PC-3 (cell line): ENCODE measurements around the gene SRRM2. TPM values are rescaled to one million over a fixed set of nuclear protein-coding genes. Genes with fewer than 3 reads are reported as not detected.

ENCODE experiments used
- ATAC-seq: fragments of 200-7000 bp; cut with Tn5 transposase; 2 replicates; pipeline ENCODE4 v1.9.1; 2020; ENCODE audit warnings: mild to moderate bottlenecking, moderate library complexity
- BruUV-seq: library from RNA; stranded (reverse); fragments of 400-500 nt; replicated peaks from 2 replicates; lab custom pipeline; 2021; lab: Mats Ljungman, UMichigan
- CTCF ChIA-PET: fragments of 300-600 bp; sonication (Branson Sonifier 250); formaldehyde crosslinking; loops from one replicate; lab custom pipeline; 2022; ENCODE audit warnings: antibody characterized with exemption; lab: Charles Lee
- POLR2A ChIA-PET: fragments of 300-600 bp; sonication (Branson Sonifier 250); formaldehyde crosslinking; loops from one replicate; lab custom pipeline; 2022; ENCODE audit warnings: antibody characterized with exemption; ENCODE audit not compliant: unreplicated experiment; lab: Charles Lee
- DNase-seq: peaks from one replicate; pipeline ENCODE4 v3.0.0-alpha.2; 2015
- H2AFZ ChIP-seq: fragments of 300-600 bp; sonication (generic); 2 replicates; pipeline ENCODE4 v1.6.0; 2016; ENCODE audit warnings: antibody characterized with exemption, low read length
- H3F3A ChIP-seq: fragments of 300-600 bp; sonication (generic); one replicate; pipeline ENCODE4 v1.6.0; 2017; ENCODE audit warnings: antibody characterized with exemption, low read length, control low read depth, mild to moderate bottlenecking; ENCODE audit not compliant: unreplicated experiment
- H3K27ac ChIP-seq: fragments of 300-600 bp; sonication (generic); 2 replicates; pipeline ENCODE4 v1.5.1; 2016; ENCODE audit warnings: mild to moderate bottlenecking, low read length
- H3K27me3 ChIP-seq: fragments of 300-600 bp; sonication (generic); 2 replicates; pipeline ENCODE4 v1.6.1; 2016; ENCODE audit warnings: low read length, mixed read lengths
- H3K36me3 ChIP-seq: fragments of 300-600 bp; sonication (generic); 2 replicates; pipeline ENCODE4 v1.6.1; 2016; ENCODE audit warnings: low read depth, mixed run types, low read length, mixed read lengths
- H3K4me1 ChIP-seq: fragments of 300-600 bp; sonication (generic); 2 replicates; pipeline ENCODE4 v1.5.1; 2016; ENCODE audit warnings: low read length; ENCODE audit not compliant: insufficient read depth
- H3K4me2 ChIP-seq: fragments of 300-600 bp; sonication (generic); 2 replicates; pipeline ENCODE4 v1.6.0; 2016; ENCODE audit warnings: low read length
- H3K4me3 ChIP-seq: fragments of 300-600 bp; sonication (generic); 2 replicates; pipeline ENCODE4 v1.5.1; 2016; ENCODE audit warnings: mild to moderate bottlenecking, low read length, mixed read lengths
- H3K79me2 ChIP-seq: fragments of 300-600 bp; sonication (generic); 2 replicates; pipeline ENCODE4 v1.6.1; 2017; ENCODE audit warnings: low read length, mixed read lengths
- H3K9ac ChIP-seq: fragments of 300-600 bp; sonication (generic); 2 replicates; pipeline ENCODE4 v1.6.0; 2016; ENCODE audit warnings: mild to moderate bottlenecking, low read length
- H3K9me2 ChIP-seq: fragments of 300-600 bp; sonication (generic); replicated peaks from 2 replicates; pipeline ENCODE4 v1.6.1; 2016; ENCODE audit warnings: mixed run types, low read length, mixed read lengths
- H3K9me3 ChIP-seq: fragments of 300-600 bp; sonication (generic); 2 replicates; pipeline ENCODE4 v1.6.1; 2016; ENCODE audit warnings: low read length, mixed read lengths
- H4K20me1 ChIP-seq: fragments of 300-600 bp; sonication (generic); 2 replicates; pipeline ENCODE4 v1.6.1; 2016; ENCODE audit warnings: low read length, mixed read lengths
- EZH2 ChIP-seq: fragments of 300-600 bp; sonication (generic); IDR thresholded peaks from one replicate; pipeline ENCODE4 v1.6.1; 2017; ENCODE audit warnings: antibody characterized with exemption, mild to moderate bottlenecking, low read length; ENCODE audit not compliant: unreplicated experiment
- EZH2phosphoT487 ChIP-seq: fragments of 300-600 bp; sonication (generic); IDR thresholded peaks from 2 replicates; pipeline ENCODE4 v1.6.1; 2018; ENCODE audit warnings: mild to moderate bottlenecking, antibody characterized with exemption, low read length, borderline replicate concordance
- intact Hi-C: fragments of 100-400 bp; cut with micrococcal nuclease; formaldehyde crosslinking; loops from 2 replicates; pipeline ENCODE4 v1.9.0; 2023
- total RNA-seq: library from RNA; depleted of rRNA; stranded (reverse); fragments of >200 nt; gene quantifications from 2 replicates; pipeline ENCODE4 v1.2.3, GENCODE V29; 2014
- TF ChIP-seq, protein P1 (sequence below): fragments of 300-600 bp; sonication (generic); conservative IDR thresholded peaks from 2 replicates; pipeline ENCODE4 v1.5.1; 2017; ENCODE audit warnings: antibody characterized with exemption, low read depth, mild to moderate bottlenecking, low read length

Gene SRRM2
- total RNA-seq, 1 experiment from 2014 or later = 72.6 TPM

DNA sequence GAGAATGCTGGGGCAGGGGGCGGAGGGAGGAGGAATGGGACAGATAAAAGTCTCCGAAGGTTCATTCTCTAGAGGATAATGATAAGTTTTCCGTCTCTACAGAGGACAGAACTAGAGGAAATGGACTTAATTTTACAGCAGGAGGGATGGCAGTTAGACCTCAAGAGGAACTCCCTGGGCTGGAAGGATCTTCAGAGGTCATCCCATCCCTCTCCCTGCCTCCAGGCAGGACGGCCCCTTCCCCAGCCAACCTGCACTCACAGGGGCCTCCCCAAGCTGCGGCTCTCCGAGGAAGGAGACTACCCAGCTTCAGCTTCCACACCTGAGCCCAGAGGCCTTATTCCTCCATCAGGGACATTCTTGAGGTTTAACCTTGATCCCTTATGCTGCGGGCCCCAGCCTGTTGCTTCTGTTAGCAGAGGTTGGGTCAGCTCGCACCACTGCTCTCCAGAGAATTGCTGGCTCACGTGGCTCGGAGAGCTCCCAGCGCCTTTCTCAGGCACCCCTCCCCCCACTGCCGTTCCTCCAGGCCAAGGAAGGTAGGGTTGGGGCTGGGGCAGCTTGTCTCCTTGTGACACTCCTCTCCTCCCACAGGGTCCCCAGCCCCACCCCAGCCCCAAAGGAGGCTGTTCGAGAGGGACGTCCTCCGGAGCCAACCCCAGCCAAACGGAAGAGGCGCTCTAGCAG lies 16.1 kb downstream of the SRRM2 start:
- POLR2A ChIA-PET = interaction anchor here (0.7 kb wide), 1 partner anchor 82 kb away, joined by 3 read pairs; no protein-coding TSS in a partner anchor
- H3K4me2 ChIP-seq = no peak overlapping the region
- H3F3A ChIP-seq = no peaks in the 10 kb centered on the region
- peaks cover 63% of the 10 kb centered on the region for H3K36me3 ChIP-seq
- peaks cover 45% of the 10 kb centered on the region for H3K79me2 ChIP-seq
- TF ChIP-seq EZH2phosphoT487 (no peak), EZH2 (no peak)
- TF ChIP-seq, protein P1, sequence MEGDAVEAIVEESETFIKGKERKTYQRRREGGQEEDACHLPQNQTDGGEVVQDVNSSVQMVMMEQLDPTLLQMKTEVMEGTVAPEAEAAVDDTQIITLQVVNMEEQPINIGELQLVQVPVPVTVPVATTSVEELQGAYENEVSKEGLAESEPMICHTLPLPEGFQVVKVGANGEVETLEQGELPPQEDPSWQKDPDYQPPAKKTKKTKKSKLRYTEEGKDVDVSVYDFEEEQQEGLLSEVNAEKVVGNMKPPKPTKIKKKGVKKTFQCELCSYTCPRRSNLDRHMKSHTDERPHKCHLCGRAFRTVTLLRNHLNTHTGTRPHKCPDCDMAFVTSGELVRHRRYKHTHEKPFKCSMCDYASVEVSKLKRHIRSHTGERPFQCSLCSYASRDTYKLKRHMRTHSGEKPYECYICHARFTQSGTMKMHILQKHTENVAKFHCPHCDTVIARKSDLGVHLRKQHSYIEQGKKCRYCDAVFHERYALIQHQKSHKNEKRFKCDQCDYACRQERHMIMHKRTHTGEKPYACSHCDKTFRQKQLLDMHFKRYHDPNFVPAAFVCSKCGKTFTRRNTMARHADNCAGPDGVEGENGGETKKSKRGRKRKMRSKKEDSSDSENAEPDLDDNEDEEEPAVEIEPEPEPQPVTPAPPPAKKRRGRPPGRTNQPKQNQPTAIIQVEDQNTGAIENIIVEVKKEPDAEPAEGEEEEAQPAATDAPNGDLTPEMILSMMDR = no peak
- no peak overlapping the region for H3K27ac ChIP-seq
- no peaks in the 10 kb centered on the region for H3K9me3 ChIP-seq
- DNase-seq (no peak), ATAC-seq (no peak)
- no peak overlapping the region for H3K9ac ChIP-seq
- H3K9me2 ChIP-seq = no peaks in the 10 kb centered on the region
- H4K20me1 ChIP-seq = peaks cover 32% of the 10 kb centered on the region; the same call in 1 of the 2 replicates
- no TSS peak for BruUV-seq
- peaks cover 5% of the 10 kb centered on the region; the same call in 1 of the 2 replicates for H3K4me1 ChIP-seq
- no peak overlapping the region for H2AFZ ChIP-seq
- intact Hi-C loops = no loop called here
- H3K27me3 ChIP-seq = no peaks in the 10 kb centered on the region
- CTCF ChIA-PET = no interaction called here
- H3K4me3 ChIP-seq = no peak overlapping the region

DNA sequence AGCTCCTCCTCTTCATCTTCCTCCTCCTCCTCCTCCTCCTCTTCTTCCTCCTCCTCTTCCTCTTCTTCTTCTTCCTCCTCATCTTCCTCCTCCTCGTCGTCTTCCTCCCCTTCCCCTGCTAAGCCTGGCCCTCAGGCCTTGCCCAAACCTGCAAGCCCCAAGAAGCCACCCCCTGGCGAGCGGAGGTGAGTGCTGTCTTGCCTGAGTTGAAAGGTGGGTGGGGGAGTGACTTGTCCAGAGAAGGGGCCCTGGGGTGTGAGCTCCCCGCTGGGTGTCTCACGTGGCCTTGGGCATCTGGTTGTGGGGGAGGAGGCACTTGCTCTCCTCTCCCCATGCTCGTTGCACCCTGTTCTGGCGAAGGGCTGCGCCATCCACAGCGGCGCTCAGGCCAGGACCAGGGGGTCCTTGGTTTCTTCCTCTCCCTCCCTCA lies 16.7 kb downstream of the SRRM2 start:
- Histone ChIP-seq H3K79me2 (peaks cover 45% of the 10 kb centered on the region), H3K9me2 (no peaks in the 10 kb centered on the region), H3K27ac (no peak overlapping the region), H3K4me3 (no peak overlapping the region), H3K4me1 (peaks cover 5% of the 10 kb centered on the region; the same call in 1 of the 2 replicates), H3F3A (no peaks in the 10 kb centered on the region), H2AFZ (no peak overlapping the region), H3K36me3 (peaks cover 58% of the 10 kb centered on the region), H3K9ac (no peak overlapping the region), H3K4me2 (no peak overlapping the region), H3K9me3 (no peaks in the 10 kb centered on the region), H4K20me1 (peaks cover 26% of the 10 kb centered on the region; the same call in 1 of the 2 replicates), H3K27me3 (no peaks in the 10 kb centered on the region)
- CTCF ChIA-PET = no interaction called here
- intact Hi-C loops = no loop called here
- no TSS peak for BruUV-seq
- ATAC-seq (no peak), DNase-seq (no peak)
- TF ChIP-seq EZH2 = no peak
- no peak for TF ChIP-seq EZH2phosphoT487
- TF ChIP-seq, protein P1 = no peak
- POLR2A ChIA-PET = interaction anchor here (0.7 kb wide), 1 partner anchor 82 kb away, joined by 3 read pairs; no protein-coding TSS in a partner anchor

DNA sequence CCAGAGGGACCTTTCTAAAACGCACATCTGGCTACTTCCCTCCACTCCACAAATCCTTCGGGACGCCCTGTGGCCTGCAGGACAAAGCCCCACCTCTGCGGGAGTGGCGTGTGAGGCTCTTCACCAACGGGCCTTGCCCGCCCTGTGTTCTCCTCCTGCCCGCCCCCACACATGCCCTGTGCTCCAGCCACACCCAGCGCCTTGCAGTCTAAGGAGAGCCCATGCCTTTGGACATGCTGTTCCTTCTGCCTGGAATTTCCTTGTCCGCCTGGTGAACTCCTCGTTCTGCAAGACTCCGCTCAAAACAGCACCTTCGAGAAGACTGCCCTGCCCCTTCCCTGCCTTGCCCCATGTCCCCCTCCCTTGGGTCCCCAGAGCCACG lies 17.2 kb downstream of the SRRM2 start:
- H3K4me1 ChIP-seq = peaks cover 5% of the 10 kb centered on the region; the same call in 1 of the 2 replicates
- no peak overlapping the region for H3K4me2 ChIP-seq
- ATAC-seq (peak; percentile 8; the same call in 1 of the 2 replicates), DNase-seq (no peak)
- TF ChIP-seq EZH2phosphoT487 (no peak), EZH2 (no peak)
- TF ChIP-seq, protein P1 = no peak
- no peaks in the 10 kb centered on the region for H3K9me3 ChIP-seq
- H3K9me2 ChIP-seq = no peaks in the 10 kb centered on the region
- H3K4me3 ChIP-seq = no peak overlapping the region
- no peak overlapping the region for H3K9ac ChIP-seq
- peaks cover 45% of the 10 kb centered on the region for H3K79me2 ChIP-seq
- no peaks in the 10 kb centered on the region for H3K27me3 ChIP-seq
- ChIA-PET CTCF (no interaction called here), POLR2A (interaction anchor here (0.7 kb wide), 1 partner anchor 83 kb away, joined by 3 read pairs; no protein-coding TSS in a partner anchor)
- intact Hi-C loops = loop anchor here (10.0 kb wide), 1 partner anchor 55 kb away; no protein-coding TSS in a partner anchor
- no peak overlapping the region for H3K27ac ChIP-seq
- no peak overlapping the region for H2AFZ ChIP-seq
- BruUV-seq = no TSS peak
- H3F3A ChIP-seq = no peaks in the 10 kb centered on the region
- peaks cover 21% of the 10 kb centered on the region; the same call in 1 of the 2 replicates for H4K20me1 ChIP-seq
- H3K36me3 ChIP-seq = peaks cover 52% of the 10 kb centered on the region
